Stimulated activated CD4-positive, alpha-beta T cell treated with anti-CD3 and anti-CD28 coated beads, Interleukin-4, amount 100 ng/mL, for 48 hours (primary cell): ENCODE data around the gene SP3.

Experiments used
- DNase-seq, 2 donors: peaks; one replicate each; pipeline ENCODE4 v3.0.0-alpha.2; 2020; ENCODE audit warnings: low read depth in 2 of 2

Gene SP3

DNA sequence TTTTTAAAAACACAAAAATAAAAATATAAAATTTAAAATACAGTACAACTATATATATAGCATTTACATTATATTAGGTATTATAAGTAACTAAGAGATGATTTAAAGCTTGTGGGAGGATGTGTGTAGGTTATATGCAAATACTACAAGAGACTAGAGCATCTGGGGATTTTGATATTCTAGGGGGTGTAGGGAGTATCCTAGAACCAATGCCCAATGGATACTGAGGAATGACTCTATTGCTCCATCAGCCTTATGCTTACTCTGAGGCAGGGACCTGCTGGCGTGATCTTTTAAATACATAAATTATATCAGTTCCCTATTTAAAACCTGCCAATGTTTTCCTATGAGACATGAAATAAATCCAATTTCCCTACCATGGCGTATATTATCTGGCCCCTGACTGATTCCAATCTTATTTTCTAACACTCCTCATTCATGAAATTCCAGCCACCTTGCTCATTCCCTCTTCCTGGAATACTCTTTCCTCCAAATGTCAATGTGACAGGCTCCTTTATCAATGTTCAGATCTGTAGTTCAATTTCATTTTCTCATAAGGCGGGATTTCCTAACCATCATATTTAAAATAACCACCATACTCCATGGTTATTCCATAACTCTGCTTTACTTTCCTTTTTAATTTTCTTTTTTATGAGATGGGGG is 22.2 kb downstream of the SP3 start:
- no peak for DNase-seq

DNA sequence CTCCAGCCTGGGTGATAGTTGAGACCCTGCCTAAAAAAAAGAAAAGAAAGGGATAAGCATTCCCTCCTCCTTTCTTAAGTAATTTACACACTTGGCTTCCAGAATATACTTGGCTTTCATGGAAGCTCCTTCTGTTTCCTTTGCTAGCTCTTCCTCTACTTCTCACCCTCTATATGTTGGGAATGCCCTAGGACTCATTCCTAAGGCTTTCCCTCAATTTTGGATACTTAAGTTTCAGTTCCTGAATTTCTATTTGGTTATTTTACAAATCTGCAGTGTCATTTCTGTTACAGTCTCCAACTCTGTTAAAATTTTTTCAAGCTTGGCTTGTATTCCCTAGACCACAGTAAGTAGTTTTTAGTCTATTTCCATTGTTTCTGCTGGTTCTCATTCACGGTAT is 23.6 kb downstream of the SP3 start:
- no peak for DNase-seq

DNA sequence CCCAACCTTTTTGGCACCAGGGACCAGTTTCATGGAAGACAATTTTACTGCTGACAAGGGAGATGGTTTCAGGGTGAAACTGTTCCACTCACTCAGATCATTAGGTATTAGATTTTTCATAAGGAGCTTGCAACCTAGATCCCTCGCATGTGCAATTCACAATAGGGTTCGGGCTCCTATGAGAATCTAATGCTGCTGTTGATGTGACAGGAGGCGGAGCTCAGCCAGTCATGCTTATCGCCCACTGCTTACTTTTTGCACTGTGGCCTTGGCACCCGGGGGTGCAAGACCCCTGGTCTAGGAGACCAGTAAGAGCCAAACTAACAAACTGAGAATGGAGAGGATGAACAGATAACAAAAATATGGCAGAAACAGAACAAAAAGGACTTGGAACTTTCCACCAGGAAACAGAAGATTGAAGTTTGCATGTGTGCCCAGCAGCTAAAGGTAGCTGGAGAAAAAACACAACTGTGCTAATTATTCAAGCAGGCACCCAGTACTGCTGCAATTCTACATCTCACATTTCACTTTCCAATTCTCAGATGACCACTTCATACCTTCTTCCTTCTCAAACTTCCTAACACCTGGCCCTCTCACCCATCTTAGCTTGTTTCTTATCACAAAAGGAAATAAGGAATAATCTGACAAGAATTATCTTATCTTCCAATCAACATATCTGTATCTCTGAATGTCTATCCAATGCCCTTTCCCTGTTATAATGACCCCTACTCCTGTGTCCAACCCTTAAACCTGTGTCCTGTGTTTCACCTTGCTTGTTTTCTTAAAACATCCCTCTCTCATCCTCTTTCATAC is 24.8 kb downstream of the SP3 start:
- DNase-seq, result no peak

DNA sequence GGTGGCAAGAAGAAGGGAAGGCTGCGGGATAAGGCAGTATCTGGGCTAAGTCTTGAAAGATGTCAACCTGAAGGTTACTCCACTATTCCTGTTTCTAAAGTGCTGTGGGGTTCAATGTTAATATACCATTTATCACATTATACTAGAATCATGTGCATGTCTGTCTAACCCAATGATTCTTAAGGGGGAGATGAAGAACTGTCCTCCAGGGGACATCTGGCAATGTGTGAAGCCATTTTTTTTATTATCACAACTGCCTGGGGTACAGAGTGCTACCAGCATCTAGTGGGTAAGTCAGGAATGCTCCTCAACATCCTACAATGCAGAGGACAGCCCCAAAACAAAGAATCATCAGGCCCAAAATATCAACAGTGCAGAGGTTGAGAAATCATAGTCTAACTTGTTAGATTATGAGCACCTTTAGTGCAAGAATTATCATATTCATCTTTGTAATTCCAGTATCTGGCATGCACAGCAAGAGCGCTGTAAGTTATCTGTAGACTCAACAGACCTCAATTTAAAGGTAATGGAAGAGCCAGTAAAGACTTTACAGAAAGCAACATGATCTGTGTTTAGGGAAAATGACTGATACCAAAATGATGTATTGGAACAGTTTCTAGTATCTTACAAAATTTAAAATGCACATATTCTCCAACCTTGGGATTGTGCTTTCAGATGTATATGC is 26.3 kb downstream of the SP3 start:
- DNase-seq, result no peak

DNA sequence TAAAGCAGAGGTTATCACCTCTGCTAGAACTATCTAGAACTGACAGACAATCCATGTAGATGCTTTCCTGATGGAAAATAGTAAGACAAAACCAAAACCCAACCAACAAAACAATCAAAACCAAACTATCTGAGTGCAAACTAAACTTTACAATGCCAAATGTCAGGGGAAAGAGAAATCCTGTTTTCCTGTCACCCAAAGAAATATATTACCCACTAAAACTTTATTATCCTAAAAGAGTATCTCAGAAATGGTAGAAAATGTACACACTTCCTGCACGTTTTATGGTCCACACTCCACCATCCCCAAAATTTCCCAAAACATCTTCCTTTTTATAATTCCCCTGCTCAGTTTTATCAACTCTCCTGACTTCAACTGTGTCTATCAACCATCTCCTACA is 29.9 kb downstream of the SP3 start:
- DNase-seq, result no peak

DNA sequence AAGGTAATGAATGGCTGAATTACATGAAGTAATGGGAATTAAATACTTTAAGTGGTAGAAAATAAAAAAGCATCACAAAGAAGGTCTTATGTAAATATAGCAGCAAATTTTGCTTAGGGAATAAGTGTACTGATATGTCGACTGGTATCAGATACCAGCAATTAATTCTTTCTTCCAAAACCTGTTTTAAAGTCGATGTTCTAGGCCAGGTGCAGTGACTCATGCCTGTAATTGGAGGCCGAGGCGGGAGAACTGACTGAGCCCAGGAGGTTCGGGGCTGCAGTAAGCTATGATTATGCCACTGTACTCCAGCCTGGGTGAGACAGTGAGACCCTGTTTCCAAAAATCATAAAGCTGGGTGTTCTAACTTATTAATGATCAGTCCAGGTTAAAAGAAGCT is 30.3 kb downstream of the SP3 start:
- DNase-seq, result no peak

DNA sequence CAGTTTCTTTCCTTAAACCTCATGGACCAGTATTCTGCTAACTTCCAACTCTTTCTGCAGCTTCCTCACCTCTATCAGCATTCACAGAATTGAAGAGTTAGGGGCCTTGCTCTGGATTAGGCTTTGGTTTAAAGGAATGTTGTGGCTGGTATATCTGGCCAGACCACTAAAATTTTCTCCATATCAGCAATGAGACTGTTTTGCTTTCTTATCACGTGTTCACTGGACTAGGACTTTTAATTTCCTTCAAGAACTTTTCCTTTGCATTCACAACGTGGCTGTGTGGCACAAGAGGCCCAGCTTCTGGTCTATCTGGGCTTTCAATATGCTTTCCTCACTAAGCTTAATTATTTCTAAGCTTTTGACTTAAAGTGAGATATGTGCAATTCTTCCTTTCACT is 33.4 kb downstream of the SP3 start:
- DNase-seq, result no peak

DNA sequence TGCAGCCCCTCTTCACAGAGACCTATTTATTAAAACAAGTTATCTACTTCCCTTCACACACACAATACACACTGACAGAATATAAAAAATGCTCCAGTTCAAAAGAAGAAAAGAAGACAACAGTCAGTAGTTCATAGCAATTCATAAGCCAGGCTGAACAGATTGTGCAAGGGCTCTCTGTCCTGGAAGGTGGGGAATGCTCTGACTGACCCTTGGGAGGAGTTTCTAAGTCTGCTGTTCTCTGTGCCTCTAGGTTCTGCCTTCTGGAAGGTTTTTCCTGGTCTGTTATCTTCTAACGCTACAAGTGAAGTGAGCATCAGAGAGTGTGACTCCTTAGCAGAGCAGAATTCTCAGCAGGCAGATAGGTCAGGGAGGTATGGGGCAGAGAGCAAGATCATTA is 35.7 kb downstream of the SP3 start:
- DNase-seq, result no peak

DNA sequence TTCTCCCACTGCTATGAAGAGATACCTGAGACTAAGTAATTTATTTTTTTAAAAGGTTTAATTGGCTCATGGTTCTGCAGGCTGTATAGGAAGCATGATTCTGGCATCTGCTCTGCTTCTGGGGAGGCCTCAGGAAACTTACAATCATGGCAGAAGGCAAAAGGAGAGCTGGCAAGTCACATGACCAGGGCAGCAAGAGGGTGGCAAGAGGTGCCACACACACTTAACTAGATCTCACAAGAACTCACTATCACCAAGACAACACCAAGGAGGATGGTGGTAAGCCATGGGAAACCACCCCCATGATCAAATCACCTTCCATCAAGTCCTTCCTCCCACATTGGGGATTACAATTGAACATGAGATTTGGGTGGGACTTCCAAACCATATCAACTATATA is 38.3 kb downstream of the SP3 start:
- no peak for DNase-seq

DNA sequence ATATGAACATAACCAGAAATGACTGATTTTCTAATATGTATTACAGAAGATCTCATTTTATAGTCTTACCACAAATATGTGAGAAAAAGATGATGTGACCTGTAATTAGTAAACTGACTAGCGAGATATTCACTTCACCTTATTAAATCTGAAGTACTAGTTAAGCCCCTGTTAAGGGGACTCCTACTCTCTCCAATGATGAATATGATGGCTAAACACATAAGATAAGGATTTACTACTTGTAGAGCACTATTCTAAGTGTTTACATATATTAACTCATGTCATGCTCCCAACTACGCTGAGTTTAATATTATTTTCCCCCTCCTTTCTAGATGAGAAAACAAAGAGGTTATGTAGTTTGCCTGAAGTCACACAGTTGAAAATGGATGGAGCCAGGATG is 40.9 kb downstream of the SP3 start:
- DNase-seq, result no peak

DNA sequence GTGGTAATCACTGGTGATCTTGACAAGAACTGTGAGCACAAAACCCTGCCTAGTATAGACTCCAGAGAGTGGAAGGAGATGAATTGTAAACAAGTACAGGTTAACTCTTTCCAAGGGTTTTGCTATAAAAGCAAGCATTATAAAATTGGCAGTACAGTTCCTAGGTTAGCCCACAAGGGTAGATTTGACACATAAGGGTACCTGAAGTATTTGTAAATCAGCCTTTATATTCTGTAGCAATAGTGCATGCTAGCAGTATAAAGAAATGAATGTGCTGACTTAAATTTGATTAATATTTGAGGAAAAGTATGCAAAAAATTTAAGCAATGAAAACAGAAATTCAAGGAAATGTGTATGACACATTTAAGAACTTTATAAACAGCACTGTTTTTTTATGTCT is 42.4 kb downstream of the SP3 start:
- no peak for DNase-seq

DNA sequence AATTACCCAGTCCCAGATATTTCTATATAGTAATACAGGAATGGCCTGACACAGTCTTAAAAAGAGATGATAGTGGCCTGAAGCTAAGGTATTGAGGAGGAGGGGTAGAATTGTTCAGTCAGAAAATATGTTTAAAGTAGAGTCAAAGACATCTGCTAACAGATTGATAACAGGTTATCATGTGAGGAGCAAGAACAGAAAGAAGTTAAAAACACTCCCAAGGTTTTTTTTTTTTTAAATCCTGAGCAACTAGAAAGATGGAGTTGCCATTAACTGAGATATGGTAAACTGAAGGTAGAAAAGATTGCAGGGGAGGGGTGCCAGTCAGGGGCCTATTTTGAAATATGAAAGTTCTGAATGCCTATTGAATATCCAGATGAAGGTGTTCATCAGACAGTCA is 43.1 kb downstream of the SP3 start:
- DNase-seq, result no peak

DNA sequence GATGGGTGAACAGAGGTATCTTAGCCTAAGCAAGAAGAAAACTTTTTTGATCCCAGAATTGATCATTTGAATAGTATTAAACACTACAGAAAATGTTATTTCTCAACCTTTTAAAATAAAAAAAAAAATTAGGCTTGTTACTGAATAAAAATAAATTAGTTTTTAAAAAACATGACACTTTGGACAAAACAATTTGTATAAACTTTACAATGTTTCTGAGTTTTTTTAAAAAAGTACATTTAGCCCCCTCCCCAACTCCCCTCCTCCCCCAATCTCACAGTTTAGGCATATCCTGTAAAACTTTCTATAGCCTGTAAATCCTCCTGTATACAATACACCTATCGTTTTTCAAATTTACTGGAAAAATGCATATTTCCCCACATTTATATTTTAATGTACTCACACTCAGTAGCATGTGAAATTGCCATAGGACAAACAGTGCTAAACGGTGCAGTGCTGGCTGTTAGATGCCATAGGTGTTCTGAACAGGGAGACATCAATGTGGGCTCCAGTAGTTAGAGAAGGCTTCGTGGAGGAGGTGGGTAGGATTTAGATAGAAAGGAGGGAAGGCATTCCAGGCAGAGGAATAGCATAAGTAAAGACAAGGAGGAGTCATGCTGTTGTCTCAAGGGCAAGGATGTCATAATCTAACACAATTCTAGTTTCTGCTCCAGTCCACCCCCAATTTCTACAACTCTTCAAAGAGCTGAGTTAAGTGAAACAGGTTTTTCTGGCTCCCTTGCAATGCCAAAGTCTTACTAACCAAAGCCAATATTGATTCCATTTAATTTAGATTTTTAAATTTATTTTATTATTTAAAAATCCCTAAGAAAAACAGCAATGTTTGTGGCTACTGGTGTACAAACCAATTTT is 50.9 kb downstream of the SP3 start:
- no peak for DNase-seq

DNA sequence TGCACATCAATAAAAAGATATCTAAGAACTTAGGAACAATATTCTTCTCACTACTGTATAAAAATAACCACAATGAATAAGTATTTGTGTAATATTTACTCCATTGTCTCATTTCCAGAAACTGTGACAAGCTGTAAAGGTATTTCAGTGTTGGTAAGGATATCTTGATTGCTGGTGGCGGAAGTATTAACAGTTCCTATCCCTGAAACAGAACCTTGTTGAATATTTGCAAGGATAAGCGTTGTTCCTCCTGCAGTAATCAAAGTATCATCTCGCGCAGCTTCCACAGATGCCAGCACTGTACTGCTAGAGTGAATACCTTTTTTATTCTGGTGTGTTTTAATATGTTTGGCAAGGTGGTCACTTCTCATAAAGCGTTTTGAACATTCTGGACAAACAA is 55.3 kb downstream of the SP3 start:
- DNase-seq, result no peak

DNA sequence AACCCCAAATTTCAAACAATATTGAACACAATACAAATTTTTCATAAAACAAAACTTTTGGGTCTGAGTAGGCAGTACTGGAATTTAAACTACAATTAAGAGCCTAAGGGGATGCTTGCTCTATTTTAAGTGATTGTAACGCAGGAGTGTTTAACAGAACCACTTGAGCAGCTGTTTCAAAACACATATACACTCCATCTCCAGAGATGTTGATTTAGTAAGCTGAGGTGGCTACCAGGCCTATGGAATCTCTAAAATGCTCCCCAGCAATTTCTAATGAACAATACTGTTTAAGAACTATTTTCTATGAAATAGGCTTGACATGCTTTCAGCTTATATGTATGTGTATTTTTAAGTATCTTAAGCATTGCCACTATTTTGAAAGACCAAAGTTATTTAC is 58.5 kb downstream of the SP3 start:
- DNase-seq, result no peak

DNA sequence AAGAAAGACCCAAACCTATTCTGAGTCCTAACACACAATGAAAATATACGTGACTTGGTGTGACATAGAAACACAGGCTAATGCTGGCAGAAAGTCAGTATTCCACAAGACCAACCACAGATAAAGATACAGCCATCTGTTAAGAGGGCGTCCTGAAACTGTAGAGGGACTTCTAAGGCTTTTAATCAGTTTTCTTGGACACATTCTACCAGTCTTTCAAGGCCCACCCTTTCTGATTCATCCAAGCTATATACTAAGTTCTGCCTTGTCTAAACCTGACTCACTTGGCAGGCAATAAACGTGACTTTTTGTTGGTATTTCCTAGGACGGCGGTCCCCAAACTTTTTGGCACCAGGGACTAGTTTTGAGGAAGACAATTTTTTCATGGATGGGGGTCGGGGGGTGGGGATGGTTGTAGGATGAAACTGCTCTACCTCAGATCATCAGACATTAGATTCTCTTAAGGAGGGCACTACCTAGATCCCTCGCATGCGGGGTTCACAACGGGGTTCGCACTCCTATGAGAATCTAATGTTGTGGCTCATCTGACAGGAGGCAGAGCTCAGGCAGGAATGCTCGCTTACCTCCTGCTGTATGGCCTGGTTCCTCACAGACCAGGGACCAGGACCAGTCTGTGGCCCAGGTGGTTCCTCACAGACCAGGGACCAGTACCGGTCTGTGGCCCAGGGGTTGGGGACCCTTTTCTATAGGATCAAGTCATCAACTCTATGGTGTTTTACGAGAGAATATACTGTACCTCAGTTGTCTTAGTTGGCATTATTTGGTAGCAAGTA is 61.4 kb downstream of the SP3 start:
- DNase-seq, result no peak

DNA sequence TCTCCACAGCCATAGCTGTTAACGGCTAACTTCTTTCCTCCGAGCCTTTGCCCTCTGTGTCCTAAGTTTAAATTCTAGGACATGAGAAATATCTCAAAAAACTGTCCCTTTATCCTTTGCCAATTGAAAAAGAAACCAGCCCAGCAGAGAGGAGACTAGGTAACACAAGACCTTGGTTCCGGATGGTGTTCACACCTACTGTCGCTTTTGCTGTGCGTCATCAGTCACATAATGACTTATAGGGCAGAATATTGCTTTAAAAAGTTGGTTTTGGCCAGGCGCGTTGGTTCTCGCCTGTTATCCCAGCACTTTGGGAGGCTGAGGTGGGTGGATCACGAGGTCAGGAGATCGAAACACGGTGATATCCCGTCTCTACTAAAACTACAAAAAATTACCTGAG is 66.2 kb downstream of the SP3 start:
- DNase-seq, result no peak

DNA sequence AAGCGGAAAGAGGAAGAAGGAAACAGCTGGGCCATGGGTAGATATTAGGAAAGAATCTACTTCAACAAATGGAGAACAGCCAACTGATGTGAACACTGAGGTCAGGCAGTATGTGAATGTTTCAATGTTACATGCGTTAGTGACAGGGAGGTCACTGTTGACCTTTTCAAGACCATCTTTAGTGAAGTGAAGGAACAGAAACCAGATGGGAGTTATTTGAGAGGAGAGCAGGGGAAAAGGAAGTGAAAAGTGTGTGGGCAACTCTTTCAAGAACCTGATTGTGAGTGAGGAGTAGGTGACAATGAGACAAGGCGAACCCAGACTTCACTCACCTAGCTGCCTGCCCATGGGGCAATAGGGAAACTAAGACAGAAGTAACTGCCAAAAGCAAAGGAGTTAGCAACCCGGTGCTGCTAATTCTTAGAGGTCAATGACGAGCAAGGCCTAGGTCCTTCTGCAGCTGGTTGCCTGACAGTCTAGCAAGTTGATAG is 67.0 kb downstream of the SP3 start:
- no peak for DNase-seq

DNA sequence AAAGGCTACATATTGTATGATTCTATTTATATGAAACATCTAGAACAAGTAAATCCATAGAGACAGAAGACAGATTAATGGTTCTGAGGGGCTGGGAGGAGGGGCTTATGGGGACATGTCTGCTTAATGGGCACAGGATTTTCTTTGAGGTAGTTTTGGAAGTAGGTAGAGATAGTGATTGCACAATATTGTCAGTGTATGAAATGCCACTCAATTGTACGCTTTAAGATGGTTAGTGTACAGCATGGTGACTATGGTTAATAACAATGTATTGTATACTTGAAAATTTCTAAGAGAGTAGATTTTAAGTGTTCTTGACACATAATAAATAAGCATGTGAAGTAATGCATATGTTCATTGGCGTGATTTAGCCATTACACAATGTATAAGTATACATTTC is 68.4 kb downstream of the SP3 start:
- DNase-seq, result no peak

DNA sequence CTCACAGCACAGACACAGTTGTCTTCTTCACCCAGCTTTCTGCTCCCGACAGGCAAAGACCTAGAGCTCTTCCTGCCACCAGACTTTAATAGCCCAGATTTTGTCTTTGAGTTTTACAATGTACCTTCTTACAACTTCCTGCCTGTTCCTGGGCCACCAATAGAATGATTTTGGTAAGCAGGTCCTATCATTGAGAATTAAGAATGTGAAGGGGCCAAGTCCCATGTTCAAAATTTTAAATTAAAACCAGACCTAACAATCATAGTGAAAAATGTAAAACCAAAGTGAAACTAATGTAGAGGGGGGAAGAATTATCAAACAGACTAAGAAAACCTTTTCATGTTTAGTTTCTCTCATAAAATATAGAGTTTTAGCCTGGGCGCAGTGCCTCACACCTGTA is 72.8 kb downstream of the SP3 start:
- no peak for DNase-seq
